Stimulated activated CD8-positive, alpha-beta memory T cell treated with anti-CD3 and anti-CD28 coated beads, Interleukin-4, amount 100 ng/mL, for 4 hours (primary cell): ENCODE data around the gene ZIC3.
"Not testable (repeated sequence)": the region's sequence is repeated elsewhere in the genome, so short reads cannot be mapped to it uniquely, and the experiment has no call there.

Experiments
- DNase-seq, 2 donors: peaks; one replicate each; pipeline ENCODE4 v3.0.0-alpha.2; 2020; ENCODE audit warnings: low read depth in 2 of 2, low spot score in 1 of 2

Gene ZIC3

GRCh38 chrX:137565921-137566745 lies at the start of gene ZIC3:
TSS of gene ZIC3 (plus strand) at chrX:137566127. CDS start at chrX:137566692, 565 bp downstream.
- no peak for DNase-seq

- DNase-seq: no peak
These were observed 46.5 kb upstream of the ZIC3 start for GRCh38 chrX:137519459-137519858.

GRCh38 chrX:137545711-137546651 lies 19.9 kb upstream of the ZIC3 start:
- no peak for DNase-seq

GRCh38 chrX:137547291-137547690 lies 18.6 kb upstream of the ZIC3 start:
- DNase-seq: no peak

GRCh38 chrX:137548261-137548660 lies 17.7 kb upstream of the ZIC3 start:
- DNase-seq: no peak

GRCh38 chrX:137549073-137549472 lies 16.9 kb upstream of the ZIC3 start:
- no peak for DNase-seq

GRCh38 chrX:137549851-137550664 lies 15.9 kb upstream of the ZIC3 start:
- no peak for DNase-seq

GRCh38 chrX:137550665-137551261 lies 15.2 kb upstream of the ZIC3 start:
- no peak for DNase-seq

- not testable (repeated sequence) for DNase-seq
These were observed 13.8 kb upstream of the ZIC3 start for GRCh38 chrX:137552098-137552497.

GRCh38 chrX:137562096-137562495 lies 3.8 kb upstream of the ZIC3 start:
- DNase-seq: no peak

- no peak for DNase-seq
These were observed 2.0 kb upstream of the ZIC3 start for GRCh38 chrX:137563681-137564651.

GRCh38 chrX:137565318-137565904 lies 516 bp upstream of the ZIC3 start:
- no peak for DNase-seq

GRCh38 chrX:137566746-137567679 lies 1.1 kb downstream of the ZIC3 start:
- DNase-seq: no peak

- DNase-seq: no peak
These were observed 1.8 kb downstream of the ZIC3 start for GRCh38 chrX:137567682-137568232.

- DNase-seq: no peak
These were observed 3.0 kb downstream of the ZIC3 start for GRCh38 chrX:137568741-137569469.

- DNase-seq: no peak
These were observed 3.6 kb downstream of the ZIC3 start for GRCh38 chrX:137569470-137569891.
